Loucy (cell line): ENCODE data around the gene TSPAN9.

ENCODE experiments used
- CTCF ChIP-seq: fragments of 200-600 bp; sonication (generic); conservative IDR thresholded peaks from 2 replicates; pipeline ENCODE4 v1.5.1; 2014; ENCODE audit warnings: mild to moderate bottlenecking, antibody characterized with exemption, low read length
- EZH2phosphoT487 ChIP-seq: fragments of 200-600 bp; IDR thresholded peaks from 2 replicates; pipeline ENCODE4 v1.6.1; 2018; ENCODE audit warnings: antibody characterized with exemption, mild to moderate bottlenecking, moderate library complexity, borderline replicate concordance

GRCh38 chr12:3276226-3276625, 199.0 kb downstream of the TSPAN9 start:
- TF ChIP-seq CTCF (no peak), EZH2phosphoT487 (no peak)
